GM12865 (cell line): ENCODE results near the gene LRIG2.
A peak's percentile ranks its signal among the peaks of the same experiment; 100 is the strongest.

ENCODE experiments used
- DNase-seq: peaks from one replicate; pipeline ENCODE4 v3.0.0; 2010; ENCODE audit warnings: low read depth
- H3K4me3 ChIP-seq: 2 replicates; pipeline ENCODE4 v1.5.1; 2011; ENCODE audit warnings: mild to moderate bottlenecking, low read depth, low read length, control low read depth
- TF ChIP-seq, protein P1 (sequence below): IDR thresholded peaks from 2 replicates; pipeline ENCODE4 v1.5.1; 2011; ENCODE audit warnings: low read length, control low read depth, low read depth, inconsistent platforms; ENCODE audit not compliant: insufficient read depth; ENCODE audit errors: missing control alignments

LRIG2 gene

GRCh38 chr1:113138778-113139177, 65.8 kb downstream of the LRIG2 start:
- TF ChIP-seq, protein P1, sequence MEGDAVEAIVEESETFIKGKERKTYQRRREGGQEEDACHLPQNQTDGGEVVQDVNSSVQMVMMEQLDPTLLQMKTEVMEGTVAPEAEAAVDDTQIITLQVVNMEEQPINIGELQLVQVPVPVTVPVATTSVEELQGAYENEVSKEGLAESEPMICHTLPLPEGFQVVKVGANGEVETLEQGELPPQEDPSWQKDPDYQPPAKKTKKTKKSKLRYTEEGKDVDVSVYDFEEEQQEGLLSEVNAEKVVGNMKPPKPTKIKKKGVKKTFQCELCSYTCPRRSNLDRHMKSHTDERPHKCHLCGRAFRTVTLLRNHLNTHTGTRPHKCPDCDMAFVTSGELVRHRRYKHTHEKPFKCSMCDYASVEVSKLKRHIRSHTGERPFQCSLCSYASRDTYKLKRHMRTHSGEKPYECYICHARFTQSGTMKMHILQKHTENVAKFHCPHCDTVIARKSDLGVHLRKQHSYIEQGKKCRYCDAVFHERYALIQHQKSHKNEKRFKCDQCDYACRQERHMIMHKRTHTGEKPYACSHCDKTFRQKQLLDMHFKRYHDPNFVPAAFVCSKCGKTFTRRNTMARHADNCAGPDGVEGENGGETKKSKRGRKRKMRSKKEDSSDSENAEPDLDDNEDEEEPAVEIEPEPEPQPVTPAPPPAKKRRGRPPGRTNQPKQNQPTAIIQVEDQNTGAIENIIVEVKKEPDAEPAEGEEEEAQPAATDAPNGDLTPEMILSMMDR: no peak
- H3K4me3 ChIP-seq: no peak overlapping the region
- DNase-seq: no peak

GRCh38 chr1:113140176-113140575, 67.2 kb downstream of the LRIG2 start:
- TF ChIP-seq, protein P1: no peak
- H3K4me3 ChIP-seq: no peak overlapping the region
- no peak for DNase-seq

GRCh38 chr1:113140588-113141446, 67.8 kb downstream of the LRIG2 start:
- TF ChIP-seq, protein P1: peak; percentile 78
- DNase-seq: peak; percentile 74
- H3K4me3 ChIP-seq: no peak overlapping the region

GRCh38 chr1:113141650-113142473, 68.9 kb downstream of the LRIG2 start:
- peak; percentile 20 for DNase-seq
- no peak overlapping the region for H3K4me3 ChIP-seq
- TF ChIP-seq, protein P1: no peak

- no peak overlapping the region for H3K4me3 ChIP-seq
- peak; percentile 8 for DNase-seq
- TF ChIP-seq, protein P1: no peak
Observed at GRCh38 chr1:113142791-113143190, 69.8 kb downstream of the LRIG2 start.

DNA sequence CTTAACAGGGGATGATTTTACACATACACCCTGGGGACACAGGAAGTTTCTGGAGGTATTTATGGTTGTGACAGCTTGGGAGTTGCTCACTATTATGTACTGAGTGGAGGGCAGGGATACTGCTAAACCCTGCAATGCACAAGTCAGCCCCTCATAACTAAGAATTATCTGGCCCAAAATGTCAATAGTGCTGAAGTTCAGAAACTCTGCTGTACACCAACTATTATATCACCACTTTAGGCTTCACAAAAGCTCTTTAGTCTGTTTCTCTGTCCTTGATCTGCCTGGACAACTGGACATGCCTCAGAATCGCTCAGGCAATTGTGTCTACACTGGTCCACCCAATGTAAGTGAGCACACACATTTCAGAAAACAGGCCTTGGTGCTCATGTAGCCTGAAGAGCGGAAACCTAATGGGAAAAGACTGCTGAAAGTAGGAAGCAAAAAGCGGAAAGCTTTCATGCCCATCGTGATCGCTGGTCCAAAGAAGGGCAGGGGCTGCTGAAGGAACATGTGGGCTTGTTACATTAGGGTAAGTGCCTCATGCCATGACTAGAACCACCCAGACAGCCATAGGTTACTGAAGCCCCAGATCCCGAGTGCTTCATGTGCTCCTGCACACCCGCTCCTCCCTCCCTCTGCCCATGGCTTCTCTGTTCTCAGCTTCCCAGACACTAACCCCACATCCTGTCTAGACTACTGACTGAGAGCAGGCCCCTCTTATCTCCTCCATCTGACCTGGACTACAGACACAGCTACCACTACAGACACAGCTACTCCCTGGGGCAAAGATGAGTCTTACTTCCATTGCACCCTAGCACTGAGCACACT, 73.5 kb downstream of the LRIG2 start:
- DNase-seq: no peak
- TF ChIP-seq, protein P1: no peak
- H3K4me3 ChIP-seq: no peak overlapping the region
